Activated CD4-positive, alpha-beta T cell treated with anti-CD3 and anti-CD28 coated beads, Interleukin-2, Interleukin-6, amounts not matched to agents 100 ng/mL and 50 ng/mL, durations not matched to agents 16 hours and 8 hours (primary cell): ENCODE results near the gene DENND1B.

Source experiments
- DNase-seq: peaks from one replicate; pipeline ENCODE4 v3.0.0-alpha.2; 2020

The DENND1B gene

GRCh38 chr1:197680311-197680710 is 95.0 kb downstream of the DENND1B start:
- no peak for DNase-seq

GRCh38 chr1:197677752-197678295 is 97.5 kb downstream of the DENND1B start:
- no peak for DNase-seq

DNA sequence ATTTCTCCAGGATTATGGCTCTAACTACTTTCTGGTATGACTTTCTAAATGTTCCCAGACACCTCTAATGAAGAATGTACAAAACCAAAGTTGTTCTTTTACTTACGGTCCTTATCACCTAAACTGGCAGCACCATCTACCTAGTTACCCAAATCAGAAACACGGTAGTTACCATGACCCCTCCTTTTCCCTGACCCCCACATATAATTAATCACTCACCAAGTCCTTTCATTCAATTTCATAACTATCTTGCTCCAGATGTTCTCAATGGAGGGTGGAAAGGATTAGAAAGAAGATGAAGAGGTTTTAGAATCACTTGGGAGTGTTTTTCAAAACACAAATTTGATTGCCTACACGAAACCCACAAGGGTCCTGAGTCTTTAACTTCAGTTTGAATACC is 98.0 kb downstream of the DENND1B start:
- no peak for DNase-seq

GRCh38 chr1:197675583-197676208 is 99.6 kb downstream of the DENND1B start:
- DNase-seq, result no peak

GRCh38 chr1:197674286-197674685 is 101.0 kb downstream of the DENND1B start:
- no peak for DNase-seq

DNA sequence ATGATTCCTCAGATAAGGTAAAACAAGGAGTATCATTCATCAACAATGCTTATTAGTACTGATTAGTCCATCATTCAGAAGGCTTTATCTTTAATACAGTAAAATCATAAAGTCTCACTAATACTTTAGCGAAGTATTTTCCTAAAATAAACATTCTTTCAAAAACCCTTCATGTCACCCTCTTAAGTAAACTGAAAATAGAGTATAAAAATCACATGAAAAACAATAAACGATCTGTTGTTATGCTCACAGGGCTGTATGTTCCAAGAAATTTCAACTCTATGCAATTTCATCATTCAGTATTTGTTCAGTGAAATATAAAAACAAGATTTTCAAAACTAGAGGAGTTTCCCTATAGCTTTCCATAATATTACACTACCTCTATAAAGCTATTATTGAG is 102.0 kb downstream of the DENND1B start:
- DNase-seq, result no peak

DNA sequence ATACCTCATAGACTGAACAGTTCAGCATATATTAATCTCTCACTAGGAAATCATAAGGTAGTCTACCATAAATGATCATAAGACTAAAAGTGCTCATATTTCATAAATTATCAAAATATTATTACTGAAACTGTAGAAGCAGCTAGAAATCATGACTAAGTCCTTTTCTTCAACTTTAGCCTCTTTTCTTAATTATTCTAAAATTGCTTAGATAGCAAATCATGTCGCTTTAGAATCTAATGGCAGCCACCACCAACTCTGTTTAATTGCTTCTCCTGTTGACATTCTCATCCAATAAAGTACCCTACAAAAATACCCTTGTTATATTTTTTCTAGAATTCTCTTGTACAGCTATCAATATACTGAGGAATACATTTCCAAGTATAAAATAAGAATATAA is 102.9 kb downstream of the DENND1B start:
- no peak for DNase-seq

DNA sequence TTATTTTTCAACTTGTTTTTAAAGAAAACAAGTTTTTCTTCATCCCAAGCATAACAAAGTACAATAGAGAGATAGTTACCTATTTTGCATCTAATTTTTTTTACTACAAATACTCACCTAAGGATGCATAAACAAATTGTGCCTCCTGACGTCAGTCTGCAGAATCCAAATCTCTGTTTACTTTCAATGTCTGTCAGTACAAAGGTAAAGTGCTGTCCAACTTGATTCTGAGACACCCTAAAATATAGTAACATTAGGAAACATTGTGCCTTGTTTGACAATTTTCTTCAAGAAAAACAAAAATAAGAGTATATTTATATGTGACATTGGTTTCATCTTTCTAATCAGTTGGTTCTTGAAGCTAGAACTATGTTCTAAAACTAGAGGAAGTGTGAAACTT is 103.4 kb downstream of the DENND1B start:
- no peak for DNase-seq

- no peak for DNase-seq
Measured at GRCh38 chr1:197671140-197671539, 104.1 kb downstream of the DENND1B start.

DNA sequence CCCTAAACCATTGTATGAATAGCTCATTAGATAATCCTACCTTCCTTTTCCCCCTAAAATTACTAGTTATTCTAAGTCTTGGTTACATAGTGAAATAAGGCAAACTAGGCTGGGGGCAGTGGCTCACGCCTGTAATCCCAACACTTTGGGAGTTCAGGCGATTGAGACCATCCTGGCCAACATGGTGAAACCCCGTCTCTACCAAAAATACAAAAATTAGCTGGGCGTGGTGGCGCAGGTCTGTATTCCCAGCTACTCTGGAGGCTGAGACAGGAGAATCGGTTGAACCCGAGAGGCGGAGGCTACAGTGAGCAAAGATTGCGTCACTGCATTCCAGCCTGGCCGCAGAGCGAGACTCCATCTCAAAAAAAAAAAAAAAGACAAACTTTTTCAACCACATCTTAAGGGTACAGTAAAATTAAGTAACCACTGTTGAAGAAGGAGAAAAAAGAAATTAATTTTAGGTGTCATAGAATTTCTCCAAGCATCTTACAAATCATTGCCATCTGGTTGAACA is 108.5 kb downstream of the DENND1B start:
- no peak for DNase-seq

GRCh38 chr1:197664391-197664790 is 110.9 kb downstream of the DENND1B start:
- no peak for DNase-seq

GRCh38 chr1:197663162-197663953 is 111.9 kb downstream of the DENND1B start:
- DNase-seq, result no peak

DNA sequence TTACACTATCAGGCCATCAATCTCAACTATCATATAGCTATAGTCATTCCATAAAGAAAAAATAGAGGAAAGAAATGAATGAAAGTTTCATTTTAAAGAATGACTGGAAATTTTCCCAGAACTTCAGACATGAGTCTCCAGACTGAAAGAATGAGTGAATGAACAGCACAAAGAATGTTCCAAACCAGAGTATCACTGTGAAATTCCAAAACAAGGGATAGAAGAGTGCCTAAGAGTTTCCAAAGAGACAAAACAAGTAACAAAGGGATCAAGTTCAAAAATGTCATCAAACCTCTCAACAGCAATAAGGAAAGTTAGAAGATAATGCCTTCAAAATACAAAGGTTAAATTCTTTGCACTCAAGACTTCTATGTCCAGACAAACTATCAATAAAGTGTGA is 114.9 kb downstream of the DENND1B start:
- no peak for DNase-seq

- no peak for DNase-seq
Measured at GRCh38 chr1:197659171-197659570, 116.1 kb downstream of the DENND1B start.

DNA sequence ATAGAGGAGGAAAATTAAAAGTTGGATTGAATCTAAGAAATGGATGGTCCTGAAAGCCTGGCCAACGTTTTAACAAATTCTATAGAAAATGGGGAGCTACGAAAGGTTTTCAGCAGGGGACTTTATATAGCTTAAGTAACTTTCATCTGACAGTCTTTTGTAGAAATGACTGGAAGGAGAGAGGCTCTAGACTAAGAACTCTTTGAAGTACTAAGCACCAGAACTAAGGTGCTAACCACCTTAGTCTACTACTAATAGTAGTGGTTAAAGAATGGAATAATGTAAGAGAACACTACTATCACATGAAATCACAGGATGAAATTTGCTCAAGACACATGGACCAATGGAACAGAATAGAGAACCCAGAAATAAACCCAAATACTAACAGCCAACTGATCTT is 126.1 kb downstream of the DENND1B start:
- peak; percentile 2 for DNase-seq

- no peak for DNase-seq
Measured at GRCh38 chr1:197638316-197638715, 137.0 kb downstream of the DENND1B start.

GRCh38 chr1:197637406-197637805 is 137.9 kb downstream of the DENND1B start:
- no peak for DNase-seq

- no peak for DNase-seq
Measured at GRCh38 chr1:197633447-197634078, 141.7 kb downstream of the DENND1B start.

GRCh38 chr1:197632651-197633050 is 142.6 kb downstream of the DENND1B start:
- no peak for DNase-seq

- DNase-seq, result no peak
Measured at GRCh38 chr1:197632005-197632404, 143.3 kb downstream of the DENND1B start.

DNA sequence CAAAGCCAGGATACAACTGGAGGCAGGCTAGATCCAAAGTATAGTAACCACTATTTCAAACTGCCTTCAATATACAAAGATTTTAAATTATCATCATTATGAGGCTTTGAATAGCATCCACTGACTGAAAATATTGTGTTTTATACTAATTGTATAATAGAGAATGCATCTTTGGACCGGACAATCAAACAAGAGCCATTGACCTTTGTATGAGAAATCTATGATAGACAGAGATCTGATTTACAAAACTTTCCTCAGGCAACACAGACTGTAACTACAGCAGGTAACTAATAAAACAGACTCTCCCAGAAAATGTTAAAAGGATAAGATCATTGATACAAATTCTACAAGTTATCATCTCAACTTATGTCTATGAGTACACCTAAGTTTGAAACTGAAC is 152.9 kb downstream of the DENND1B start:
- DNase-seq, result no peak

GRCh38 chr1:197621761-197622160 is 153.5 kb downstream of the DENND1B start:
- DNase-seq, result no peak

DNA sequence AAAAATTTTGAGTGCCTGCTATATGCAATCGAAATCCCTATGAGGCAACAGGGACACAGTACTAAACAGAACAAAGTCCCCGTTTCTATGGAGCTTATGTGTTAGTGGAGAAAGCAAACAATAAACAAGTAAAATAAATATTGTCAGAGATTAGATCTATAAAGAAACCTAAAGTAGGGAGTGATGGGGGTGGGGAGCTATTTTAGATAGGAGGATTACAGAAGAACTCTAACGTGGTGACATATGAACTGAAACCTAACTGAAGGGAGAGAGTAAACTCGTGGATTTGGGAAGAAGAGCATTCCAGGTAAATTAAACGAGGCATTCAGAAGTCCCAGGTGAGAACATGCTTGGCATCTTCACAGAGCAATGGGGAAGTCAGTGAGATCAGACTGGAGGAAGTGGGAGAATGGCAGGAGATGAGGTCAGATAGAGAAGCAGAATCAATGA is 154.5 kb downstream of the DENND1B start:
- no peak for DNase-seq
